ENCODE measurements around the gene RHBDD3.
A peak's percentile ranks its signal among the peaks of the same experiment; 100 is the strongest.

RHBDD3 gene
- total RNA-seq = 5.2 to 29.0 (median 15.6) reads per million in 18 experiments

- peak; percentile 96 for DNase-seq
These were observed at the start of gene RHBDD3, which contains the start of gene EWSR1 for GRCh38 chr22:29267858-29268510. RHBDD3 (minus strand) TSS chr22:29267981; CDS start chr22:29265626, 2,355 bp downstream. EWSR1 (plus strand) TSS chr22:29268268; CDS start chr22:29268337, 69 bp downstream.

DNA sequence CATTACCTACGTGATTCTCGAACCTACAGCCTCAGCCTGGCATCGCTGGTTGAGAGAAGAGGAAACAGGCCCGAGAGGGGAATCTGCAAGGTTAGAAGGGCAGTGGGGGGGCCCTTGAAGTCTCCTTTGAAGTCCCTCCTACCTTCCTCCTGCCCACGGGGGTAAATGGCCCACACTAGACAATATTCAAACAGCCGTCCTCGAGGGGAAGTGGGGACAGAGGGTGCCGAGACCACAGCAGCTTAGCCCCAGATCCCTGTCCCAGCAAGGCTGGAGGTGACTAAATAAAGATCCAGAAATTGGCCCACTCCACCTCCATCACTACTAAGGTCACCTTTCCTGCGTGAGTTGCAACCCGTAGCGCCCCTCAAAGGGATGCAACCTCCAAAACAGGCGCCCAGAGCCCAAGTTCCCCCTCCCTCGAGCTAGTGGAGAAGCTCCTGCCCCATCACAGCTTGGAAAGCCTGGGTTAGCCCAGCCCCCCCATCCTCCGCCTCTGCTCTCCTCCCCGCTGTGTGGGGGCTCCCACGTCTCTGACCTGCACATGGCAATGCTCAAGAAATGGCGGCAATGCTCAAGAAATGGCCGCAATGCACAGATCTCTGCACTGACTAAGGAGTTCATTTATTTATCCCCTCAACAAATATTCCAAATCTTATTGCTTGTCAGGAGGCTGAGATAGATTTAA lies 48.5 kb upstream of the RHBDD3 start:
- no peak for DNase-seq

GRCh38 chr22:29315286-29316140 lies 47.7 kb upstream of the RHBDD3 start, which contains the start of gene RASL10A:
RASL10A (minus strand) TSS chr22:29315697; CDS start chr22:29315246, 451 bp downstream.
- DNase-seq = no peak

DNA sequence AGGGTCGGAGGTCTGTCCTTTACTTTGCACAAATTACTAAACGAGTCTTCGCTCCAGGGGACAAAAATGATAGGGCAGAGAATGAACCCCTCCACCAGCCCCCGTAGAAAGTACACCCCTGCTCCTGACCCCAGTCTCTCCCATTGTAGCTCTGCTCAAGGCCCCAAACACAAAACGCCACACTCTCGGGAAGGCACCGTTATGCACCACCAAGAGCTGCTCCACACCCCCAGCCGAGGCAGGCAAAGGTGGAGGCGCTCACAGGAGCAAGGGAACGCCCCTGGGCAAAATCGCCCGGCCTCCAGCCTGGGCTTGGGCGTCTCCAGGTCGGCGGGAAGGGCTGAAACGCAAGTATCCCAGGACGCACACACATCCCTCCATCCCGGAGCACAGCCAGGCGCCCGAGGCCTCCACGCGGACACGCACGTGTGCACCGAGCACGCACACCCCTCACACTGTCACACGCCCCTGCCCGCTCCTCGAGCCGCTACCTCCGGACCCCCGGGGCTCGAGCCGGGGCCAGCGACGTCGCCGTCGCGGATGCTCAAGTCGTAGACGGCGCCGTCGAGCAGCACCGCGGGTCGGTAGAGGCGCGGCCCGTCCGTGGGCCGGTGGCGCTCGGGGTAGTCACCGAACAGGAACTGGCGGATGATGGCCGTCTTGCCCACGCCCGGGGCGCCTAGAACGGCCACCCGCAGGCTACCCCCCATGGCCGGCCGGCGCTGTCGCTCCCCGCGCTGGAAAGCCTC lies 46.9 kb upstream of the RHBDD3 start:
- DNase-seq = no peak

DNA sequence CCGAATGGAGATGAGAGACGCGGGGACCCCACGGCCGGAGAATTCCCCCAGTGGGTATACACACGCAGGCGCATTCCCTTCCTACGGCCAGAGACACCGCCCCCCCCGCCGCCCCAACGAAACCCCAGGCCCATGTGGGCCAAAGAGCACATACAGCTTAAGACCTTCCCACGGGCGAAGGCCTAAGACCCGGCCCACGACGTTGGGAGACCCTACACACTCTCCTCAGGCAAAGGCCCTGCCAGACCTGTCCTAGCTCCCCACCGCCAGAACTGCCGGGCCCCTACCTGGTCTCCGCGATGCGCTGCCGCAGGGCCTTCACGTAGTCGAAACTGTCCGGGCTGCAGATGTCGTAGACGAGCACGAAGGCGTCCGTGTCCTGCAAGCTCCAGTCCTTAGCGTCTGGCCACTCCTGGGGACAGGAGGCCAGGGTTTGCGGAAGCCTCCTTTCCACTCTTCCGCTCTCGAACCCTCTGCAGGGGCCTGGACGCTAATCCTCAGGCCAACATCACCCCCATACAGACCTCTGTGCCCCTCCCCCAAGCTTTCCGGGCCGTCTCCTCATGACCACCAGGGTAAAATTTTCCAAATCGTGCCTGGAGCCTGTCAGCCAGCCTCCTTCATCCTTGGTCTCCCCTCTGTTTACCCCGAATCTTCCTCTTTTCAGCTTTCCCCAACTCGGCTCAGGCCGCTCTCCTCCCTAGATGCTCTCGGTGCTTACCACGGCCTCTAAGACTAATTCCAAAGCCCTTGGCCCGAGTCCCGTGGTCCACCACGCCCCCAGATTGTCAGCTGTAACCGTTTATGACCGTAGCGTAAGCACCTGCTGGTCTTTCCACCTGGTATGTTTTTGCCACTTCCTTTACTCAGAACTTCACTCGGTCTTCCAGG lies 46.0 kb upstream of the RHBDD3 start:
- DNase-seq = no peak

DNA sequence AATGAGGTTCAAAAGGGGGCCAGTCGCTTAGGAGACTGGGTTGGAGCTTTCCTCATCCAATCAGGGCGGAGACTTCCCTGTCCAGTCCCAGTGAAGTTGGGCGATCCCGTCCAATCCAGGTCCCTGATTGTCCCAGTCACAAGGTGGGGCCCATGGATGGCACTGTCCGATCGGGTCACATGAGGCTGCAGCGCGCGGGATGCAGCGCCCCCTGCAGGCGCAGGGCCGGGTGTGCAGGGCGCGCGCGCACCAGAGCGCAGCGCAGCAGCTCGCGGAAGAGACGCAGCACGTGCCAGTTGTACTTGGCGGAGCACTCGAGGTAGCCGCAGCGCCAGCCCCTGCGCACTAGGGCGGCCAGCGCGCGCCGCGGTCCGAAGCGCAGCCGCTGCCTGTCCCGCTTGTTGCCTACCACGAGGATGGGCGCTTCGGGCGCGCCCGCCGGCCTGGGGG lies 45.4 kb upstream of the RHBDD3 start:
- peak; percentile 63 to 65 for DNase-seq

- DNase-seq = no peak
These were observed 44.7 kb upstream of the RHBDD3 start for GRCh38 chr22:29312218-29313125.

DNA sequence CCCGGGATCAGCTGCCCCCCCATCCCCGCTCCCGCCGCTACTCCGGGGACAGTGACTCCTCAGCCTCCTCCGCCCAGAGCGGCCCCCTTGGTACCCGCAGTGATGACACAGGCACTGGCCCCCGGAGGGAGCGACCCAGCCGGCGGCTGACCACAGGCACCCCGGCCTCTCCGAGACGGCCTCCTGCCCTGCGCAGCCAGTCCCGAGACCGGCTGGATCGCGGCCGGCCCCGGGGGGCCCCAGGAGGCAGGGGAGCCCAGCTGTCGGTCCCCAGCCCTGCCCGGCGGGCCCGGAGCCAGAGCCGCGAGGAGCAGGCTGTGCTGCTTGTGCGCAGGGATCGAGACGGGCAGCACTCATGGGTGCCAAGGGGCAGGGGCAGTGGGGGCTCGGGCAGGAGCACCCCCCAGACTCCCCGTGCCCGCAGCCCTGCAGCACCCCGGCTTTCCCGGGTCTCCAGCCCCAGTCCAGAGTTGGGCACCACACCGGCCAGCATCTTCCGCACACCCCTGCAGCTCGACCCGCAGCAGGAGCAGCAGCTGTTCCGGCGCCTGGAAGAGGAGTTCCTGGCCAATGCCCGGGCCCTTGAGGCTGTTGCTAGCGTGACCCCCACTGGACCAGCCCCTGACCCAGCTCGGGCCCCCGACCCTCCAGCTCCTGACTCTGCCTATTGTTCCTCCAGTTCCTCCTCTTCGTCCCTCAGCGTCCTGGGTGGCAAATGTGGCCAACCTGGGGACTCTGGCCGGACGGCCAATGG lies 43.9 kb upstream of the RHBDD3 start:
- no peak for DNase-seq

- peak; percentile 98 for DNase-seq
These were observed 43.1 kb upstream of the RHBDD3 start for GRCh38 chr22:29310863-29311339.

DNA sequence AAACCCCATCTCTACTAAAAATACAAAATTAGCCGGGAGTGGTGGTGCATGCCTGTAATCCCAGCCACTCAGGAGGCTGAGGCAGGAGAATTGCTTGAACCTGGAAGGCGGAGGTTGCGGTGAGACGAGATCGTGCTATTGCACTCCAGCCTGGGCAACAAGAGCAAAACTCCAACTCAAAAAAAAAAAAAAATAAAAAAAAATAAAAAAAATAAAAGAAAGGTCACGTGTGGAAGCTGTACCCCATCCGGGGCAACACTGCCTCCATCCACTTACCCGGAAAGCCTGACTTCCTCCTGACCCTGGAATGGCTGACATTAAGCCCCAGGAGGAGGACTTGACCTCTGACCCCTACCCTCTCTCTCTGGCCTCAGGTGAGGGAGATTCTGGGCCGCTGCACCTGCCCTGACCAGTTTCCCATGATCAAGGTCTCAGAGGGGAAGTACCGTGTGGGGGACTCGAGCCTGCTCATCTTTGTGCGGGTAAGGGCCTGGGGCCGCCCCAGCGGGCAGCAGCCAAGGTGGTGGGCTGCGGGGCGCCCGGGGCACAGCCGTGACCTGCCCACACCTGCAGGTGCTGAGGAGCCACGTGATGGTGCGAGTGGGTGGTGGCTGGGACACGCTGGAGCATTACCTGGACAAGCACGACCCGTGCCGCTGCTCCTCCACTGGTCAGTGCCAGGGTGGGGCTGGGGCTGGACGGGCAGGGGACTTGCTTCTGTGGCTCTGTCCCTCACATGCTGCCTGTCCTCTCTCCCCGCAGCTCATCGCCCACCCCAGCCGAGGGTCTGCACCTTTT lies 42.5 kb upstream of the RHBDD3 start:
- no peak for DNase-seq

GRCh38 chr22:29309332-29310064 lies 41.7 kb upstream of the RHBDD3 start:
- DNase-seq = peak in 1 of 2 donors; percentile 24

DNA sequence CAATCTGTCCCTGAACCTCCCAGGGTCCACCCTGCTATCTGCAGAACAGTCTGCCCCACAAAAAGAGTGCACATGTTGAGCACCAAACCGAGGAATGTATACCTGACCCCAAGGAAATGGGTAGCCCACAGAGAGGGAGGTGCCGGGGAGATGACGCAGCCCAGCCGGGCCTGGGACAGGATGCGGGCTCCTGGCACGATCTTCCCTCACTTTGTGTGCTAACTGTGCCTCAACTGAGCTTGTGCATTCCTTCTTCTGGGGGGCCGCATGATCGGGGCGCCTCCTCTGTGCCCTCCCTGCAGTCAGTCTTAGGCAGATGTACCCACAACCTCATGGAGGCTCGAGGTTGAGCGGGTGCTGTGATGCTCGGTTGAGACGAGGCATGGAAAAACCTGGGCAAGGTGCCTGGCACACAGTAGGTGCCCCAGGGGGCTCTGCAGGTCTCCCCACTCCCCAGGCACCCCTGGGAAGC lies 41.0 kb upstream of the RHBDD3 start:
- no peak for DNase-seq

DNA sequence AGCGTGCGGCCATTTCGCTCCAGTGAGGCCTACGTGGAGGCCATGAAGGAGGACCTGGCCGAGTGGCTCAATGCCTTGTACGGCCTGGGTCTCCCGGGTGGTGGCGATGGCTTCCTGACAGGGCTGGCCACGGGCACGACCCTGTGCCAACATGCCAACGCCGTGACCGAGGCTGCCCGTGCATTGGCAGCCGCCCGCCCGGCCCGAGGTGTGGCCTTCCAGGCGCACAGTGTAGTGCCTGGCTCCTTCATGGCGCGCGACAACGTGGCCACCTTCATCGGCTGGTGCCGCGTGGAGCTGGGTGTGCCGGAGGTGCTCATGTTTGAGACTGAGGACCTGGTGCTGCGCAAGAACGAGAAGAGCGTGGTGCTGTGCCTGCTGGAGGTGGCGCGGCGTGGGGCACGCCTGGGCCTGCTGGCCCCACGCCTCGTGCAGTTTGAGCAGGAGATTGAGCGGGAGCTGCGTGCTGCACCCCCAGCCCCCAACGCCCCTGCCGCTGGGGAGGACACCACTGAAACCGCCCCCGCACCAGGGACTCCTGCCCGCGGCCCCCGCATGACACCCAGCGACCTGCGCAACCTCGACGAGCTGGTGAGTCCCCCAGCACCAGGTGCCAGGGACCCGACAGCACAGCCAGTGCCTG lies 40.5 kb upstream of the RHBDD3 start:
- no peak for DNase-seq

GRCh38 chr22:29307596-29308147 lies 39.9 kb upstream of the RHBDD3 start:
- no peak for DNase-seq

GRCh38 chr22:29306835-29307595 lies 39.2 kb upstream of the RHBDD3 start:
- peak; percentile 57 to 77 for DNase-seq

Measured in inflammatory macrophage (primary cell).